AG08395 (cell line): ENCODE results near the gene CFAP69.

Experiments
- DNase-seq: peaks from one replicate; pipeline ENCODE4 v3.0.0; 2012; ENCODE audit warnings: mixed read lengths, low spot score

Gene CFAP69

GRCh38 chr7:90244909-90245851 is at the start of gene CFAP69:
Gene CFAP69, plus strand, starts transcription at chr7:90245174. Its CDS starts 251 bp downstream, at chr7:90245425.
- DNase-seq: peak; percentile 94

- no peak for DNase-seq
Observed at GRCh38 chr7:90201500-90202195, 43.3 kb upstream of the CFAP69 start.

- DNase-seq: no peak
Observed at GRCh38 chr7:90207956-90208355, 37.0 kb upstream of the CFAP69 start.

GRCh38 chr7:90209776-90210175 is 35.2 kb upstream of the CFAP69 start:
- no peak for DNase-seq

- no peak for DNase-seq
Observed at GRCh38 chr7:90210475-90210874, 34.5 kb upstream of the CFAP69 start.

- DNase-seq: peak; percentile 10
Observed at GRCh38 chr7:90210981-90211380, 34.0 kb upstream of the CFAP69 start.

- DNase-seq: peak; percentile 95
Observed at GRCh38 chr7:90211391-90212148, 33.4 kb upstream of the CFAP69 start, which contains the start of gene STEAP2. Gene STEAP2, plus strand, starts transcription at chr7:90211740. Its CDS starts 13,343 bp downstream, at chr7:90225083.

- no peak for DNase-seq
Observed at GRCh38 chr7:90212149-90212495, 32.9 kb upstream of the CFAP69 start.

- no peak for DNase-seq
Observed at GRCh38 chr7:90213521-90213920, 31.5 kb upstream of the CFAP69 start.

GRCh38 chr7:90216080-90216674 is 28.8 kb upstream of the CFAP69 start:
- peak; percentile 44 for DNase-seq

- DNase-seq: no peak
Observed at GRCh38 chr7:90216771-90217170, 28.2 kb upstream of the CFAP69 start.

- DNase-seq: no peak
Observed at GRCh38 chr7:90222390-90222789, 22.6 kb upstream of the CFAP69 start.

- DNase-seq: no peak
Observed at GRCh38 chr7:90222811-90223725, 21.9 kb upstream of the CFAP69 start.

- DNase-seq: no peak
Observed at GRCh38 chr7:90224195-90224594, 20.8 kb upstream of the CFAP69 start.

- no peak for DNase-seq
Observed at GRCh38 chr7:90225181-90225580, 19.8 kb upstream of the CFAP69 start.

- no peak for DNase-seq
Observed at GRCh38 chr7:90225601-90226000, 19.4 kb upstream of the CFAP69 start.

- DNase-seq: no peak
Observed at GRCh38 chr7:90227259-90227658, 17.7 kb upstream of the CFAP69 start.

GRCh38 chr7:90229682-90230081 is 15.3 kb upstream of the CFAP69 start:
- DNase-seq: no peak

GRCh38 chr7:90230834-90231233 is 14.1 kb upstream of the CFAP69 start:
- no peak for DNase-seq

GRCh38 chr7:90231304-90231703 is 13.7 kb upstream of the CFAP69 start:
- DNase-seq: no peak

GRCh38 chr7:90232430-90232829 is 12.5 kb upstream of the CFAP69 start:
- DNase-seq: no peak
